ENCODE results near the gene MUC6.

Gene MUC6

DNA sequence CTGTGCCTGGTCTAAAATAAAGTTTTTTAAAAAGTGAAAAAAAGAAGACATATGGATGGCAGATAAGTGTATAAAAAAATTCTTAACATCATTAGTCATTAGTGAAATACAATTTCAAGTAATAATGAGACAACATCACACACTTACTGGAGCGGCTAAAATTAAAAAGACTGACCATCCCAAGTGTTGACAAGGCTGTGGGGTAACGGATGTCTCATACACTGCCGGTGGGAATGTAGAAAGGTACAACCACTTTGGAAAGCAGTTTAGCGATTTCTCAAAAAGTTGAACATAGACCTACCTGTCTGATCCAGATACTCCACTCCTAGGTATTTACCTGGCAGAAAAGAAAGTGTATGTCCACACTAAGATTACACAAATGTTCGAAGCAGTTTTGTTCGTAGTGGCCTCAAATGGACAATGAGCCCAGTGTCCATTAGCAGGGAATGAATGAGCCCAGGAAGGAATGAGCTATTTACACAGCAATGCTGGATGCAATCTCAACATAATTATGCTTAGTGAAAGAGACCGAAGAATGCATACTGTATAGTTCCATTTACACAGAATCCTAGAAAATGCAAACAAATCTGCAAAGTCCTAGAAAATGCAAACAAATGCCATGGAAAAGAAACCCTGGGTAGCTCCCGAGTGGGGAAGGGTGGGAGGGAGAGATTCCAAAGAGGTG, 31.4 kb upstream of the MUC6 start:
- Histone ChIP-seq H3K9ac (ENCODE audit: low read length) (no peak overlapping the region), H3K27ac (ENCODE audit: low read depth, low read length) (no peak overlapping the region), H3K4me1 (ENCODE audit: control insufficient read depth, insufficient read depth, low read length) (no peaks in the 10 kb centered on the region), H3K4me3 (ENCODE audit: low read length) (no peak overlapping the region), H3K27me3 (ENCODE audit: control insufficient read depth, insufficient read depth, low read length) (no peaks in the 10 kb centered on the region), H3K36me3 (ENCODE audit: control insufficient read depth, insufficient read depth, low read length) (no peaks in the 10 kb centered on the region)

DNA sequence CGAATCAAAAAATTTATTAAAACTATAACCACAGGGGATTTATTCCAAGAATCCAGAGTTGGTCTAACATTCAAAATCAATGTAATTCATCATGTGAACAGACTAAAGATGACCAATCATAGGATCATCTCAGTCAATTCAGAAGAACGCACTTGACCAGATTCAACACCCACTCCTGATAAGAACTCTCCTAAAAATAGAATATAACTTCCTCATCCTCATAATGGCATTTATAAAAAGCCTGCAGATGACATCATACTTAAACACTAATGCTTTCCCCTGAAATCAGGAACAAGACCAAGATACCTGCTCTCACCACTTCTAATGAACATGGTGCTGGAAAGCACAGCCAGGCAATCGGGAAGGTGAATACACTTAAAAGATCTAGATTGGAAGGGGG, 27.6 kb upstream of the MUC6 start:
- Histone ChIP-seq H3K27me3 (ENCODE audit: control insufficient read depth, insufficient read depth, low read length) (no peaks in the 10 kb centered on the region), H3K36me3 (ENCODE audit: control insufficient read depth, insufficient read depth, low read length) (no peaks in the 10 kb centered on the region), H3K9ac (ENCODE audit: low read length) (no peak overlapping the region), H3K4me1 (ENCODE audit: control insufficient read depth, insufficient read depth, low read length) (no peaks in the 10 kb centered on the region), H3K27ac (ENCODE audit: low read depth, low read length) (no peak overlapping the region), H3K4me3 (ENCODE audit: low read length) (no peak overlapping the region)

DNA sequence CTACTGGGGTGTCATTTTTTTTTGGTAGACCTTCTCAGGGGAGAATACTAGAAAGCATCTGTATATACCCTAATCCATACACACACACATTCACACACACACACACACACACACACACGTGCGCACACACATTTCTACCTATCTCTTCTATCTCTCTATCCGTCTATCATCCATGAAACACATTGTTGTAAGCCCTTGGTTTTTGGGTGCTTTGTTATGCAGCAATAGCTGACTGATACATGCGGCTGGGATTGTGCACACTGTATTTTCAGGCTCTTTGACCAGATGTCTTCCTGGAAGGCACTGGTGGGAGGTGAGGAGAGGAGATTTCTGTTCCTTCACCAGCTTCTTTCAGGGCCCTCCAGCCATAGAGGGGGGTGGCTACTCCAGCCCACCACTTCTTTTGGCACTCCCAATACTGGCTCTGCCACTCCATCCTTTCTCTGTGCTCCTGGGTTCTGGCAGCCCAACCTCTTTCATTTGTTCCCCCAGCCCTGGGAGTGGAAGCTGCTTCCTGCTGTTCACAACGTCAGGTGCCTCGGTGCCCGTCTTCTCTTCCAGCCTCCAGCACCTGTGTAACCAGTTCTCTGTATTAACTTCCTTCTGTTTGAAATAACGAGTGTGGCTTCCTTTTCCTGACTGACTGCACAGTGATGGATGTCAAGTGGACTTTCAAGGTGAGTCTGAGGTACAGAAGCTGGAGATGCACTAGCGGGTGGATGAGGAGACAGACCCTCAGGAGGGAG, 25.7 kb upstream of the MUC6 start:
- H3K36me3 ChIP-seq (ENCODE audit: control insufficient read depth, insufficient read depth, low read length), result no peaks in the 10 kb centered on the region
- no peaks in the 10 kb centered on the region for H3K4me1 ChIP-seq (ENCODE audit: control insufficient read depth, insufficient read depth, low read length)
- no peak overlapping the region for H3K9ac ChIP-seq (ENCODE audit: low read length)
- H3K4me3 ChIP-seq (ENCODE audit: low read length), result no peak overlapping the region
- no peaks in the 10 kb centered on the region for H3K27me3 ChIP-seq (ENCODE audit: control insufficient read depth, insufficient read depth, low read length)
- no peak overlapping the region for H3K27ac ChIP-seq (ENCODE audit: low read depth, low read length)

DNA sequence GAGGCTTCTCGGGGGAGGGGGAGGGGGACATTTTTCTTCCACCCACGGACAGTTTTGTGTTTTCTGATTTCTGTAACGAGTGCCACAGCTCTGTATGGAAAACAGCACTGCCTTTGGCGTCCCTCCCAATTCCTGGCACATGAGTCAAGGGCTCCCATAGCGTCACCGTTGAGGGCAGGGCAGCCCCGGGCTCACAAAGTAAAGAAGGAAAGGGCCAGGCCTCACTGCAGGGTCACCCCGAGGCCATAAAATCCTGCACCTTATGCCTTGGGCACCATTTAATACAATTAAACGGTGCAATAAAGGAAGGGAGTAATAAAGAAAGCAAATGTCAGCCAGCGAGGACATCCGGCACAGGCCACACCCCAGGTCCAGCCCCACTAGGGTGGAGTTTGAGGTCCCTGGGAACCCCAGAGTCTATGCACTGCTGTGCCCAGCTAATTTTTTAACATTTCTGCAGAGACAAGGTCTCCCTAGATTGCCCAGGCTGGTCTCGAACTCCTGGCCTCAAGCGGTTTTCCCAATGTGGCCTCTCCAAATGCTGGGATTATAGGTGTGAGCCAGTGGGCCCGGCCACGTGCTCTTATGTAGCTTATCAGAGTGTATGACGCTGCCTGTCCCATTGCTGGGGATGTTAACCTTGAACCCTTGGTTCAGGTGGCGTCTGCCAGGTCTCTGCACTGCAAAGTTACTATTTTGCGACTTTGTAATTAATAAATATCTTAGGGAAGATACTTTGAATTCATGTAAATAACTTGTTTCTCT, 24.5 kb upstream of the MUC6 start:
- Histone ChIP-seq H3K27ac (ENCODE audit: low read depth, low read length) (no peak overlapping the region), H3K9ac (ENCODE audit: low read length) (no peak overlapping the region), H3K4me1 (ENCODE audit: control insufficient read depth, insufficient read depth, low read length) (no peaks in the 10 kb centered on the region), H3K4me3 (ENCODE audit: low read length) (no peak overlapping the region), H3K27me3 (ENCODE audit: control insufficient read depth, insufficient read depth, low read length) (no peaks in the 10 kb centered on the region), H3K36me3 (ENCODE audit: control insufficient read depth, insufficient read depth, low read length) (no peaks in the 10 kb centered on the region)

GRCh38 chr11:1060410-1060809, 23.9 kb upstream of the MUC6 start:
- no peaks in the 10 kb centered on the region for H3K4me1 ChIP-seq (ENCODE audit: control insufficient read depth, insufficient read depth, low read length)
- no peaks in the 10 kb centered on the region for H3K36me3 ChIP-seq (ENCODE audit: control insufficient read depth, insufficient read depth, low read length)
- H3K27ac ChIP-seq (ENCODE audit: low read depth, low read length), result no peak overlapping the region
- H3K9ac ChIP-seq (ENCODE audit: low read length), result no peak overlapping the region
- no peaks in the 10 kb centered on the region for H3K27me3 ChIP-seq (ENCODE audit: control insufficient read depth, insufficient read depth, low read length)
- H3K4me3 ChIP-seq (ENCODE audit: low read length), result no peak overlapping the region

- H3K27me3 ChIP-seq (ENCODE audit: control insufficient read depth, insufficient read depth, low read length), result no peaks in the 10 kb centered on the region
- no peaks in the 10 kb centered on the region for H3K4me1 ChIP-seq (ENCODE audit: control insufficient read depth, insufficient read depth, low read length)
- no peak overlapping the region for H3K9ac ChIP-seq (ENCODE audit: low read length)
- no peaks in the 10 kb centered on the region for H3K36me3 ChIP-seq (ENCODE audit: control insufficient read depth, insufficient read depth, low read length)
- H3K4me3 ChIP-seq (ENCODE audit: low read length), result no peak overlapping the region
- H3K27ac ChIP-seq (ENCODE audit: low read depth, low read length), result no peak overlapping the region
These were observed 23.2 kb upstream of the MUC6 start for GRCh38 chr11:1059759-1060158.

DNA sequence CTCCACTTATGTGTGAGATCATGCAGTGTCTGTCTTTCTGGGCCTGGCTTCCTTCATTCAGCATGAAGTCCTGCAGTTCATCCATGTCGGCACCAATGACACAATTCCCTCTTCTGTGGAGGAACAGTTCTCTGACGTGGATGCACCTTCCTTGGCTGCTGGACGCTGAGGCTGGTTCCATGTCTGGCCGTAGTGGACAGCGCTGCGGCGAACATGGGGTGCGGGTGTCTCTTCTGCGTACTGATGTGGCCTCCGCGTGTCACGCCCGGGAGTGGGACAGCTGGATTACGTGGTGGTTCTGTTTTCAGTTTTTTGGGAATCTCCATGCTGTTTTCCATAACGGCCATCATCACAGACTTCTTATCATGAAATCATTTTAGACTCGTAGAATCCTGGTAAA, 21.3 kb upstream of the MUC6 start:
- Histone ChIP-seq H3K36me3 (ENCODE audit: control insufficient read depth, insufficient read depth, low read length) (no peaks in the 10 kb centered on the region), H3K27ac (ENCODE audit: low read depth, low read length) (no peak overlapping the region), H3K4me3 (ENCODE audit: low read length) (no peak overlapping the region), H3K27me3 (ENCODE audit: control insufficient read depth, insufficient read depth, low read length) (no peaks in the 10 kb centered on the region), H3K4me1 (ENCODE audit: control insufficient read depth, insufficient read depth, low read length) (no peaks in the 10 kb centered on the region), H3K9ac (ENCODE audit: low read length) (no peak overlapping the region)

GRCh38 chr11:1055990-1056771, 19.7 kb upstream of the MUC6 start:
- Histone ChIP-seq H3K36me3 (ENCODE audit: control insufficient read depth, insufficient read depth, low read length) (no peaks in the 10 kb centered on the region), H3K4me3 (ENCODE audit: low read length) (no peak overlapping the region), H3K27me3 (ENCODE audit: control insufficient read depth, insufficient read depth, low read length) (peaks cover 5% of the 10 kb centered on the region), H3K4me1 (ENCODE audit: control insufficient read depth, insufficient read depth, low read length) (no peaks in the 10 kb centered on the region), H3K27ac (ENCODE audit: low read depth, low read length) (no peak overlapping the region), H3K9ac (ENCODE audit: low read length) (no peak overlapping the region)

DNA sequence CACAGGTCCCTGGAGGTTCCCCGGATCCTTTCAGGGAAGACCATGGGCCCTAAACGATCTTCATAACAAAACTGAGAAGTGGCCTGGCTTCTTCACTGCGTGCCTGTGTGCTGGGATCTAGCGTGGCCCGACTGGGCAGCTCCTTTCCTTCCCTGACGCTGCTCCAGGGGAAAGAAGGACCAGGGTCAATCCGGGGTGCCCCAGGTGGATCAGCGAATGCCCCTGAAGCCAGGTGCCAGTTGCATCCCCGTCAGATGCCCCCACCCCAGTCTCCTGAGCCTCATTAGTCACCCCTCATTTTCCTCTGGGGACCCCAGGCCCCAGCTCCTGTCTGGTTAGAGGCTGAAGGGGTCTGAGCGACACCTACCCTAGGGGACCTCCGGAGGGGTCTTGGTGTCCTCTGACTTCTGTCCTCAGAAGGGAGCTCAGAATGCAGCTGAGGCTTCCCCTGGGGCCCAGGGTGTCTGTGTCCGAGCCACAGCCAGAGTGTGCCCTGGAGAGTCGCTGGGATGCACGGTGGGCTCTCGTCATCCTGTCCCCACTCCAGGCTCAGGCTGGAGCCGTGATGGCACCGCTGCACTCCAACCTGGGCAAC, 18.7 kb upstream of the MUC6 start:
- Histone ChIP-seq H3K4me3 (ENCODE audit: low read length) (peak overlapping the region; percentile 15), H3K4me1 (ENCODE audit: control insufficient read depth, insufficient read depth, low read length) (no peaks in the 10 kb centered on the region), H3K9ac (ENCODE audit: low read length) (no peak overlapping the region), H3K36me3 (ENCODE audit: control insufficient read depth, insufficient read depth, low read length) (no peaks in the 10 kb centered on the region), H3K27me3 (ENCODE audit: control insufficient read depth, insufficient read depth, low read length) (peaks cover 5% of the 10 kb centered on the region), H3K27ac (ENCODE audit: low read depth, low read length) (no peak overlapping the region)

GRCh38 chr11:1054143-1055108, 17.9 kb upstream of the MUC6 start:
- Histone ChIP-seq H3K4me3 (ENCODE audit: low read length) (peak overlapping the region; percentile 44), H3K27ac (ENCODE audit: low read depth, low read length) (no peak overlapping the region), H3K36me3 (ENCODE audit: control insufficient read depth, insufficient read depth, low read length) (no peaks in the 10 kb centered on the region), H3K27me3 (ENCODE audit: control insufficient read depth, insufficient read depth, low read length) (peaks cover 10% of the 10 kb centered on the region), H3K9ac (ENCODE audit: low read length) (no peak overlapping the region), H3K4me1 (ENCODE audit: control insufficient read depth, insufficient read depth, low read length) (no peaks in the 10 kb centered on the region)

Measured in rectal smooth muscle tissue (tissue), 1 donor.